Ascending aorta (tissue), 2 donors: ENCODE results near the gene FAM180A. TPM values are rescaled to one million over a fixed set of nuclear protein-coding genes. Genes with fewer than 3 reads are reported as not detected.

ENCODE experiments used
- DNase-seq, 2 donors: peaks; one replicate each; pipeline ENCODE4 v3.0.0-alpha.2; 2019; ENCODE audit warnings: low spot score in 2 of 2
- H3K27ac ChIP-seq, 2 donors: fragments of 200-600 bp; sonication (generic); one replicate each; pipeline ENCODE4 v1.5.1; 2016 to 2017; ENCODE audit warnings: mild to moderate bottlenecking in 1 of 2
- H3K27me3 ChIP-seq: fragments of 200-600 bp; sonication (generic); one replicate; pipeline ENCODE4 v1.5.1; 2017
- H3K36me3 ChIP-seq, 2 donors: fragments of 200-600 bp; sonication (generic); one replicate each; pipeline ENCODE4 v1.5.1; 2016
- H3K4me1 ChIP-seq, 2 donors: fragments of 200-600 bp; sonication (generic); one replicate each; pipeline ENCODE4 v1.5.1; 2016 to 2017; ENCODE audit warnings: mild to moderate bottlenecking in 1 of 2
- H3K4me3 ChIP-seq, 2 donors: fragments of 200-600 bp; sonication (generic); one replicate each; pipeline ENCODE4 v1.5.1; 2016 to 2017; ENCODE audit warnings: mild to moderate bottlenecking in 1 of 2
- H3K9me3 ChIP-seq, 2 donors: fragments of 200-600 bp; sonication (generic); one replicate each; pipeline ENCODE4 v1.5.1; 2016
- intact Hi-C: fragments of 100-400 bp; cut with DNase I; formaldehyde crosslinking; loops from one replicate; pipeline ENCODE4 v1.15.1; 2023
- total RNA-seq: library from RNA; depleted of rRNA; stranded (reverse); fragments of >200 nt; gene quantifications from one replicate; pipeline ENCODE4 v1.1.0, GENCODE V29; 2016
- TF ChIP-seq, protein P1 (sequence below), 3 experiments: fragments of 200-600 bp in 2 of 3; fragments of 450-650 bp in 1 of 3; sonication (generic) in 2 of 3; IDR thresholded peaks; one replicate each; pipeline ENCODE4 v1.5.1; 2016 to 2019; ENCODE audit warnings: antibody characterized with exemption in 3 of 3, mild to moderate bottlenecking in 1 of 3, moderate library complexity in 1 of 3

FAM180A gene
- total RNA-seq, 1 donor from 2014 or later, result 121 TPM

DNA sequence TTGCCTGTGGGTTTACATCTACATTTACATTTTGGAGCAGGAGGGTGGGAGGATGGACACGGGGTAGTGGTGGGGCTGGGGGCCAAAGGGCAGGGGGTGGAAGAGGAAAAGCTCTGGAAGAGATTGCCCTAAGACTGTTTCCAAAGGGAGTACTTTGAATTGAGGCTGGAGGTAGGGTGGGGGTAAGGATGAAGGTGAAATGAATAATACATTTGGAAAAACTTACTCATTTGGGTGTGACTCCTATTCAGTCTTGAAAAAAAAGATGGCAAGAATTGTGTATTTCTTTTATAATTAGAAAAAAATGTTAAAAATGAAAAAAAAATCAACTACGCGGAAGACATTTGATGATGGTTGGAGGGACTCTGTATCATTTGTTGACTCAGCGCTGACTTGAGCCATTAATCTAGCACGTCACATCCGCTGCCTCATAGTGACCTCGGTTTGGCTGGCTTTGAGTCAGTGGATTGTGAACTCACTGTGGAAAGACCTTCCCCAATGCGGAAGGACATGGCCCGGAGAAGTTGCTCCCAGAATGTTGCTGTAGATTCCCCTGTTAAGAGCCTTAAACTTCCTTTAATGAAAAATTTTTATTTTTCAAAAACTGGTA lies 2.8 kb downstream of the FAM180A start:
- H3K27me3 ChIP-seq, result no peaks in the 10 kb centered on the region
- peak; percentile 75 to 96 for DNase-seq
- H3K4me1 ChIP-seq, result peaks cover 23 to 45% of the 10 kb centered on the region in 2 donors
- TF ChIP-seq, protein P1, sequence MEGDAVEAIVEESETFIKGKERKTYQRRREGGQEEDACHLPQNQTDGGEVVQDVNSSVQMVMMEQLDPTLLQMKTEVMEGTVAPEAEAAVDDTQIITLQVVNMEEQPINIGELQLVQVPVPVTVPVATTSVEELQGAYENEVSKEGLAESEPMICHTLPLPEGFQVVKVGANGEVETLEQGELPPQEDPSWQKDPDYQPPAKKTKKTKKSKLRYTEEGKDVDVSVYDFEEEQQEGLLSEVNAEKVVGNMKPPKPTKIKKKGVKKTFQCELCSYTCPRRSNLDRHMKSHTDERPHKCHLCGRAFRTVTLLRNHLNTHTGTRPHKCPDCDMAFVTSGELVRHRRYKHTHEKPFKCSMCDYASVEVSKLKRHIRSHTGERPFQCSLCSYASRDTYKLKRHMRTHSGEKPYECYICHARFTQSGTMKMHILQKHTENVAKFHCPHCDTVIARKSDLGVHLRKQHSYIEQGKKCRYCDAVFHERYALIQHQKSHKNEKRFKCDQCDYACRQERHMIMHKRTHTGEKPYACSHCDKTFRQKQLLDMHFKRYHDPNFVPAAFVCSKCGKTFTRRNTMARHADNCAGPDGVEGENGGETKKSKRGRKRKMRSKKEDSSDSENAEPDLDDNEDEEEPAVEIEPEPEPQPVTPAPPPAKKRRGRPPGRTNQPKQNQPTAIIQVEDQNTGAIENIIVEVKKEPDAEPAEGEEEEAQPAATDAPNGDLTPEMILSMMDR (IDR thresholded peaks at IDR 0.05), result no peak
- intact Hi-C loops, result loop anchor here (1.0 to 5.0 kb wide), 7 partner anchors 12 to 534 kb away; partner anchors contain the start of genes MTPN, STMP1 and WDR91
- H3K27ac ChIP-seq, result peak overlapping the region; percentile 94
- peaks cover 2 to 4% of the 10 kb centered on the region in 2 donors for H3K36me3 ChIP-seq
- no peaks in the 10 kb centered on the region for H3K9me3 ChIP-seq
- peak overlapping the region; percentile 16 to 62 for H3K4me3 ChIP-seq

GRCh38 chr7:135744938-135745702 lies 3.5 kb downstream of the FAM180A start:
- DNase-seq, result peak; percentile 37 to 82
- Histone ChIP-seq H3K9me3 (no peaks in the 10 kb centered on the region), H3K4me1 (peaks cover 23 to 45% of the 10 kb centered on the region in 2 donors), H3K27ac (peak overlapping the region; percentile 94), H3K36me3 (peaks cover 4 to 7% of the 10 kb centered on the region in 2 donors), H3K4me3 (peak overlapping the region; percentile 35 to 55), H3K27me3 (no peaks in the 10 kb centered on the region)
- TF ChIP-seq, protein P1 (IDR thresholded peaks at IDR 0.05), result no peak
- intact Hi-C loops, result loop anchor here (1.0 to 5.0 kb wide), 7 partner anchors 13 to 533 kb away; partner anchors contain the start of genes MTPN, STMP1 and WDR91

GRCh38 chr7:135743907-135744731 lies 4.5 kb downstream of the FAM180A start:
- intact Hi-C loops, result loop anchor here (2.0 kb wide), 4 partner anchors 29 to 81 kb away; partner anchors contain the start of gene STMP1
- H3K4me3 ChIP-seq, result peak overlapping the region; percentile 35 to 55
- H3K27ac ChIP-seq, result peak overlapping the region; percentile 94
- no peaks in the 10 kb centered on the region for H3K27me3 ChIP-seq
- DNase-seq, result peak in 1 of 2 donors; percentile 74
- H3K36me3 ChIP-seq, result peaks cover 4 to 8% of the 10 kb centered on the region in 2 donors
- TF ChIP-seq, protein P1 (IDR thresholded peaks at IDR 0.05), result no peak
- H3K4me1 ChIP-seq, result peaks cover 20 to 40% of the 10 kb centered on the region in 2 donors
- H3K9me3 ChIP-seq, result no peaks in the 10 kb centered on the region

- Histone ChIP-seq H3K4me1 (peaks cover 20 to 38% of the 10 kb centered on the region in 2 donors), H3K9me3 (no peaks in the 10 kb centered on the region), H3K27me3 (no peaks in the 10 kb centered on the region), H3K27ac (peak overlapping the region; percentile 37 to 68), H3K36me3 (peaks cover 4 to 8% of the 10 kb centered on the region in 2 donors), H3K4me3 (no peak overlapping the region)
- intact Hi-C loops, result no loop called here
- TF ChIP-seq, protein P1 (IDR thresholded peaks at IDR 0.05), result no peak
- peak in 1 of 2 donors; percentile 69 for DNase-seq
Observed at GRCh38 chr7:135742371-135742770, 6.2 kb downstream of the FAM180A start.

DNA sequence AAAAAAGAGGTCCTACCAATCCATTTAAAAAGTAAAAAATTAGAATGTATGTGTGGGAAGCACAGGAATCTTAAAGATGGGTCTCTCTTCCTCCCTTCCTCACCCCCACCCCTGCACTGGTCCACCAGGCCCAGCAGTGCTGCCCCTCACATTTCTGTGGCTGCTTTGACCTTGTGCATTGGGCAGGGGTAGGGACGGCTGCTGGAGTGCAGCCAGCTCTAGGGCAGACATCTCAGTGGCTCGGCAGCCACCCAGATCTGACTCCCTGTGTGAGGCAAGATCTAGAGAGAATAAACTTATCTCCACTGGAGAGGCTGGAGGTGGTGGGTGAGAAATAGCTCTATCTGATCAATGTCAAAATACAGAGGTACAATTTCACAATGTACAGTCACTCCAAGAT lies 6.7 kb downstream of the FAM180A start:
- Histone ChIP-seq H3K9me3 (no peaks in the 10 kb centered on the region), H3K27ac (peak overlapping the region; percentile 37 to 68), H3K36me3 (peaks cover 5 to 10% of the 10 kb centered on the region in 2 donors), H3K4me3 (no peak overlapping the region), H3K27me3 (no peaks in the 10 kb centered on the region), H3K4me1 (peaks cover 20 to 36% of the 10 kb centered on the region in 2 donors)
- intact Hi-C loops, result no loop called here
- DNase-seq, result no peak
- TF ChIP-seq, protein P1 (IDR thresholded peaks at IDR 0.05), result no peak
